Measurements from ENCODE around the gene TAF1A. TPM values are rescaled to one million over a fixed set of nuclear protein-coding genes. Genes with fewer than 3 reads are reported as not detected.

TAF1A gene
- total and polyA plus RNA-seq, 2 of the 8 experiments (the other 6 are each of a cell fraction or from before 2014, with no cell fraction given), result 3.3 to 16.7 TPM

GRCh38 chr1:222627232-222627631 is 37.5 kb upstream of the TAF1A start:
- Histone ChIP-seq H4K8ac (ENCODE audit: extremely low read depth, insufficient read depth, low read length) (no peak overlapping the region), H3K4ac (replicated peaks; ENCODE audit: insufficient read length, low read depth, low read length) (no peak overlapping the region), H3K4me1 (replicated peaks in 1 of 4; ENCODE audit: control insufficient read depth in 3 of 4, insufficient read depth in 4 of 4, low read length in 3 of 4) (no peaks in the 10 kb centered on the region), H4K91ac (replicated peaks; ENCODE audit: insufficient read length, low read length) (no peak overlapping the region), H4K5ac (ENCODE audit: insufficient read length, low read depth, low read length) (no peak overlapping the region), H3K9ac (replicated peaks in 1 of 4; ENCODE audit: extremely low read depth in 1 of 4, low read depth in 3 of 4, low read length in 3 of 4) (no peak overlapping the region), H2AFZ (ENCODE audit: low read length) (no peak overlapping the region), H3K79me1 (ENCODE audit: low read depth, low read length) (no peaks in the 10 kb centered on the region), H3K56ac (replicated peaks; ENCODE audit: insufficient read length, low read depth, low read length) (no peak overlapping the region), H4K20me1 (replicated peaks in 1 of 2; ENCODE audit: control insufficient read depth in 1 of 2, insufficient read depth in 2 of 2, low read length in 2 of 2) (peaks cover 0 to 2% of the 10 kb centered on the region in 2 experiments), H2BK5ac (ENCODE audit: low read depth, low read length) (no peak overlapping the region), H2BK120ac (replicated peaks; ENCODE audit: low read depth, low read length) (no peak overlapping the region), H2AK5ac (ENCODE audit: low read depth, low read length) (no peak overlapping the region), H3K79me2 (ENCODE audit: control insufficient read depth in 1 of 2, insufficient read depth in 2 of 2, low read length in 2 of 2) (no peaks in the 10 kb centered on the region), H3K4me2 (ENCODE audit: insufficient read depth in 1 of 2, low read depth in 2 of 2, low read length in 2 of 2) (no peak overlapping the region), H2BK15ac (ENCODE audit: low read length) (no peak overlapping the region), H3K27ac (ENCODE audit: low read depth, low read length) (no peak overlapping the region), H3K4me3 (ENCODE audit: extremely low read depth in 1 of 4, insufficient read depth in 2 of 4, low read depth in 3 of 4, low read length in 4 of 4) (no peak overlapping the region), H3K18ac (ENCODE audit: extremely low read depth, low read length) (no peak overlapping the region), H3K27me3 (replicated peaks in 1 of 4; ENCODE audit: control insufficient read depth in 3 of 4, extremely low read depth in 1 of 4, insufficient read depth in 3 of 4, low read length in 3 of 4) (no peaks in the 10 kb centered on the region), H3K23me2 (ENCODE audit: low read depth, low read length) (no peaks in the 10 kb centered on the region), H3K9me3 (ENCODE audit: insufficient read depth in 2 of 2, low read depth in 1 of 2, low read length in 1 of 2) (no peaks in the 10 kb centered on the region), H2BK12ac (ENCODE audit: low read depth, low read length) (no peak overlapping the region), H3K36me3 (ENCODE audit: control insufficient read depth in 2 of 4, insufficient read depth in 4 of 4, low read length in 3 of 4) (peaks cover 21 to 64% (median 55%) of the 10 kb centered on the region in 4 experiments), H3K14ac (ENCODE audit: insufficient read length) (no peak overlapping the region), H3K23ac (ENCODE audit: insufficient read length) (no peak overlapping the region), H2BK20ac (ENCODE audit: low read length) (no peak overlapping the region)
- FAIRE-seq (no peak), DNase-seq (ENCODE audit: low read depth in 1 of 2, low spot score in 2 of 2) (no peak)
- POLR2A ChIA-PET (ENCODE audit: partially characterized antibody), result no interaction called here
- CTCF ChIA-PET (ENCODE audit: partially characterized antibody), result no interaction called here
- 91% methylated on average over 6 of the region's 6 CpGs; no CpG with 5 or more reads in 1 of the 2 experiments for whole genome bisulfite sequencing, 2 experiments (ENCODE audit: extremely low coverage in 1 of 2, insufficient coverage in 1 of 2, insufficient read length in 1 of 2, insufficient replicate concordance in 2 of 2, low coverage in 1 of 2, low lambda C conversion rate in 2 of 2, missing lambda C conversion rate in 1 of 2)
- no peak for TF ChIP-seq USF2 (IDR thresholded peaks at IDR 0.05; ENCODE audit: low read length)
- TF ChIP-seq ZNF274 (IDR thresholded peaks at IDR 0.05; ENCODE audit: borderline replicate concordance, extremely low read depth, low read length), result no peak
- TF ChIP-seq MAX (IDR thresholded peaks at IDR 0.05), result no peak
- no peak for TF ChIP-seq SIX5 (IDR thresholded peaks at IDR 0.05; ENCODE audit: low read depth, low read length)
- no peak for TF ChIP-seq YY1 (IDR thresholded peaks at IDR 0.05; ENCODE audit: low read depth, low read length)
- no peak for TF ChIP-seq NANOG (IDR thresholded peaks at IDR 0.05; ENCODE audit: insufficient read depth, low read depth, low read length, poor library complexity, severe bottlenecking)
- no peak for TF ChIP-seq ATF2 (IDR thresholded peaks at IDR 0.05; ENCODE audit: low read length)
- no peak for TF ChIP-seq EZH2 (IDR thresholded peaks at IDR 0.05; ENCODE audit: low read depth, low read length, severe bottlenecking)
- no peak for TF ChIP-seq JUN (IDR thresholded peaks at IDR 0.05; ENCODE audit: low read depth, low read length)
- TF ChIP-seq CHD2 (IDR thresholded peaks at IDR 0.05; ENCODE audit: low read length), result no peak
- no peak for TF ChIP-seq TBP (IDR thresholded peaks at IDR 0.05; ENCODE audit: low read depth, low read length)
- TF ChIP-seq KDM5A (IDR thresholded peaks at IDR 0.05; ENCODE audit: low read length), result no peak
